ENCODE data around the gene DCAF7. TPM values are rescaled to one million over a fixed set of nuclear protein-coding genes. Genes with fewer than 3 reads are reported as not detected.
A peak's percentile ranks its signal among the peaks of the same experiment; 100 is the strongest.

Gene DCAF7
- total RNA-seq, 2 donors from 2014 or later = 74.0 to 91.2 TPM

- intact Hi-C loops (cut with DNase I, micrococcal nuclease) = no loop called here
- DNase-seq (peak; percentile 84 to 86), ATAC-seq (peak; percentile 78)
These were observed 30.1 kb upstream of the DCAF7 start for GRCh38 chr17:63519972-63520882.

DNA sequence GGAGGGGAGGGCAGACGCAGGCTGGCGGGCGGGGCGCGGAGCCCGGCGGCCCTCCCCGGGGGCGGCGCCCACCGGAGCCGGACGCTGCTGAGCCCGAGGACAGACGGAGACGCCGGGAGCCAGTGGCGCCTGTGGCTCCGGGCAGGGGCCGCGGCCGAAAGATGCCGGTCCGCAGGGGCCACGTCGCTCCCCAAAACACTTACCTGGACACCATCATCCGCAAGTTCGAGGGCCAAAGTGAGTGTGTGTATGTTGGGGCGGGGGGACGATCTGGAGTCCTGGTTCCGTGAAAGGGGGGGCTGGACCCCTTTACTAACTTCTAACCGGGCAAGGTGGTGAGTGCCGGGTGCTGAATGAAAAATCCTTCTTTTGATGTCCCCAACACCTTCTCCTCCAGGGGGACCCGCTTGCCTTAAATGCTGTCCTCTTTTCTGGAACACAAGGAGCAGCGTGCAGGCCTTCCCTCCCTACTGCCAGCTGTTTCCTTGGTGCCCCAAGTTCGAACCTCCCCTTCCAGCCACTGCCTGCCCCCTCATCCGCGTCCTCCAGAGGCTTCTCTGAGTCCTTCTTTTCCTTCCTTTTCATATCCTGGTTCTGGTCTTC, 26.9 kb upstream of the DCAF7 start, which contains the start of gene KCNH6:
KCNH6 (plus strand) TSS at position 106 of the 603 bp plus-strand sequence; CDS start at position 162, 56 bp downstream.
- intact Hi-C loops (cut with DNase I, micrococcal nuclease) = no loop called here
- no peak for DNase-seq
- ATAC-seq = no peak

- ATAC-seq (no peak), DNase-seq (no peak)
- intact Hi-C loops (cut with DNase I, micrococcal nuclease) = no loop called here
These were observed 26.2 kb upstream of the DCAF7 start for GRCh38 chr17:63524051-63524450.

DNA sequence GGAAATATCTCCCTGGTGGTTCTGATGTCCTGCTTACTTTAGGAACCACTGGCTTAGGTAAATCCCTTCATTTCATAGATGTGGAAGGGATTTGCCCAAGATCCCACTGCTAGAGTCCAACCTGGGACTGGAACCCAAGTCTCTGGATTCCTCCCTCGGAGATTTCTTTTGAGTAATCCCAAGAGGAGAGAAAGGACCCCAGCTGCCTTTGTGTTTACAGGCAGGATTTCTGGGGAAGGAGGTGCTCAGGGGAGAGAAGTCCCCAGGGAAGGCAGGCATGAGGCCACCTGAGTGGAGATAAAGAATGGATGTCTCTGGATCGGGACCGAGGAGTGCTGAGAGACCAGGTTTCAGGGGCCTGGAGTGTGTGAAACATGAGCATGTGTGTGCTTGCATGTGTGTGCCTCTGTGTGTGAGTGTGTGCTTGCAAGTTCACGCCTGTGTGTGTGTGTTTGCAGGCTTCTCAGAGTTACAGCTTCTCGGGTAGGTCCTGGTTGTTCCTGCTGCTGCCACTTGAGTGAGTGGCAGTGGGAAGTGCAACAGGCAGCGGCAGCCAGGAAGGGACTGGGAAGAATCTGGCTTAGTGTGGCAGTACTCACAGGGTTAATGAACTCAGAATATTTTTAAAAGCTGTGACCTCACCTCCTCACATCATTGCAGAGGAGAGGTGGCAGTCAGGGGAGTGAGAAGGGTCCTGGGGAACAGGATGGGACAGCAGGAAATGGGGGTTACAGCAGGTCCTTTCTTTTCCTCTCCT, 24.9 kb upstream of the DCAF7 start:
- DNase-seq = no peak
- no peak for ATAC-seq
- intact Hi-C loops (cut with DNase I, micrococcal nuclease) = no loop called here

- DNase-seq (no peak), ATAC-seq (no peak)
- intact Hi-C loops (cut with DNase I, micrococcal nuclease) = no loop called here
These were observed 23.4 kb upstream of the DCAF7 start for GRCh38 chr17:63526861-63527260.

GRCh38 chr17:63528183-63528582, 22.1 kb upstream of the DCAF7 start:
- intact Hi-C loops (cut with DNase I, micrococcal nuclease) = no loop called here
- no peak for ATAC-seq
- no peak for DNase-seq

DNA sequence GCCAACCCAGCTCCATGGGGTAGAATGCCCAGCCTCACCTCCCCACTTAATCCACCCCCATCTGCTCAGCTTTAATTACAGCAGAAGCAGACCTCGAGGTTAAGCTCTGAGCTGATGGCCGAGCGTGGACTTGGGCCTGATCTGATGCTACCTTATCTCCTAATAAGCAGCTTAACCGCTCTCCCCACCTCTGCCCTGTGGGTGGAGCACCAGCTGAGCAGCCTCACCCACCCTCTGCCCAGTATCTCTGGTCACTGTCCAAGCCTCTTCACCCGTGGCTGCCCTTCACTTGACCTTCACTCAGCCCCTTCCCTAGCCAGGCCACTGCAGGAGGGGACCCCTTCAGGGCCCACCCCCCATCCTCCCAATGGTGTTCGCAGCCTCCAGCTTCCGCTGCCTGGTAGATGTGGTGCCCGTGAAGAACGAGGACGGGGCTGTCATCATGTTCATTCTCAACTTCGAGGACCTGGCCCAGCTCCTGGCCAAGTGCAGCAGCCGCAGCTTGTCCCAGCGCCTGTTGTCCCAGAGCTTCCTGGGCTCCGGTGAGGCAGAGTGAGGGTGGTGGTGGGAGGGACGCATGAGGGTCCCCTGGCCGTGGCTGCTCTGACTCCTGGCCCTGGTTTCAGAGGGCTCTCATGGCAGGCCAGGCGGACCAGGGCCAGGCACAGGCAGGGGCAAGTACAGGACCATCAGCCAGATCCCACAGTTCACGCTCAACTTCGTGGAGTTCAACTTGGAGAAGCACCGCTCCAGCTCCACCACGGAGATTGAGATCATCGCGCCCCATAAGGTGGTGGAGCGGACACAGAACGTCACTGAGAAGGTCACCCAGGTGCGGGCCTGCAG, 20.3 kb upstream of the DCAF7 start:
- no peak for DNase-seq
- intact Hi-C loops (cut with DNase I, micrococcal nuclease) = no loop called here

DNA sequence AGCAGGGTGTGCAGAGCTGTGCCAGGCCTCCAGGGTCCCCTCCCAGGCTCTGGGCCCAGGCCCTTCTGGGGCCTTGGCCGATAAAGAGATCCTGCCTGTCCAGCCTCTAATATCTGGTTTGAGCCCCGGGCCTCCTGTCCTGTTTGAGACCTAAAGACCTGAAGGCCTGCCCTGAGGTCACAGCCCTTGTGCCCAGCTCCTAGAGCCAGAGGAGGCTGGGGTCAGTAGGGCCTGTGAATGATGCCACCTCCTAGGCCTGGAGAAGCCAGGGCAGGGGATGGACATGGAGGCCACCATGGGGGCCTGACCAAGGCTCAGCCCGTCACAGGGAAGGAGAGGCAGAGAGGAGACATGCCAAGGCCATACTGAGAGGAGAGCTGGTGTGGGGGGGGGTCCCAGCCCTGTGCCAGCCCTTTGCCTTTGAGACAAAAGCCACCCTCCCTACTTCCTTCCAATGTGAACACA, 19.7 kb upstream of the DCAF7 start:
- no peak for ATAC-seq
- no peak for DNase-seq
- intact Hi-C loops (cut with DNase I, micrococcal nuclease) = no loop called here

More for the DNA sequence above, 20.3 kb upstream of the DCAF7 start:
- ATAC-seq = no peak

DNA sequence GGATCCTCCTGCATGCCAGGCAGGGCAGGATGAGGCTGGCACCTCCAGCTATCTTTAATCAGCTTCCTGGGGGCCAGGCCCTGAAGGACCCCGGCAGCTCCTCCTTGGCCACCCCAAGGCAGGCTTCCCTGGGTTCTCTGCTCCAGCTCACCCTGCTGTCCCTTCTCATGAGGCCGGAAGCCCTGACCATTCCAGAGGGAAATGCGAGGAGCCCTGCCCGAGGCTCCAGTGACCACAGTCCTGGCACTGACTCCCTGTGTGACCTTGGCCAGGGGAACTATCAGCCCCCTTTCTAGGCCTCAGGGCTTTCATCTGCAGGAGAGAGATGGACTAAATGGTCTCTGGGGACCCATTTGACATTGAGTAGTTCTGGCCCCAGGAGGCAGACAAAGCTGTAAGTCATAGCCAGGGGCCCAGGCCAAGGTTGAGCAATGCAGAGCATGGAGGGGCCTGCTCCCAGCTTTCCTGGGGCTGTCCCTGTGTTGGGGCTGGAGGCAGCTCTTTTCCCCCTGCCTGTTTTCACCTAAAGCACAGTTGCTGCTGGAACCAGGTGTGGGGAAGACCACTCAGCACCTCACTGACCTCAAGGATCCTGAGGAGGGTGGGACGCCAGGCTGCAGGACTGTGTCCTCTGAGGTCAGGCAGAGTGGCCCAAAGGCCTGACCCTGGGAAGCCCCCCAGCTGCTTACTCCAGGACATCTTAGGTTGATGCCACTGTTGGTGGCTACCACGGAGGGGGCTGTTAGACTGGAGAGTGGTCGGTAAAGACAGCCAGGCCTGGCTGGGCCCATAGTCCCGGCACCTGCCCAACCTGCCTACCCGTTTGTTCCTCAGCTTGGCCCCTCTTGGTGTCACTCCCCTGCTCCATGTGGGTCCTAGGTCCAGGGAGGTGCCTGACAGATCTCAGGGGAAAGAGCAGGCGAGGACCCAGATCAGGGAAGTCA, 19.0 kb upstream of the DCAF7 start:
- DNase-seq = no peak
- intact Hi-C loops (cut with DNase I, micrococcal nuclease) = no loop called here

DNA sequence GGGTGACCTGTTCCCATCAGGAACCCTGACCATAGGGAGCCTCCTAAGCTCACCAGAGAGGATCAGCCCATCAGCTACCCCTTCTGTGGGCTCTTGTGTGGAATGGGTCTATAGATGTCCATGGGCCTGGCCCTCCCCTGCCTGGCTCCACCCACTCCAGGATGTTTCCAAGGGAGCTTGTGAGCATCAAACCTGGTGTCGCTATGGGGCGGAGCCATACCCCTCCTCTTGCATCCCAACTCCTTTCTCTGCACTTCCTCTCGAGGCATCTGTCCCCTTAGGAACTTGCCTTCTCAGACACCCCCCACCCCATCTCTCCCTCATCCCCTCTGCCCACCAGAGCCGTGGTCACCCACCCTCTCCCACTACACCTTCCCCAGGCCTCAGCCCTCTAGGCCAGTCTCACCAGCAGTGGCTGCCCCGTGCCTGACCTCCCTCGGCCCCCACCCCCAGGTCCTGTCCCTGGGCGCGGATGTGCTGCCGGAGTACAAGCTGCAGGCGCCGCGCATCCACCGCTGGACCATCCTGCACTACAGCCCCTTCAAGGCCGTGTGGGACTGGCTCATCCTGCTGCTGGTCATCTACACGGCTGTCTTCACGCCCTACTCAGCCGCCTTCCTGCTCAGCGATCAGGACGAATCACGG, 16.7 kb upstream of the DCAF7 start:
- intact Hi-C loops (cut with DNase I, micrococcal nuclease) = no loop called here
- ATAC-seq (no peak), DNase-seq (no peak)

More for the DNA sequence above, 19.0 kb upstream of the DCAF7 start:
- ATAC-seq = no peak

DNA sequence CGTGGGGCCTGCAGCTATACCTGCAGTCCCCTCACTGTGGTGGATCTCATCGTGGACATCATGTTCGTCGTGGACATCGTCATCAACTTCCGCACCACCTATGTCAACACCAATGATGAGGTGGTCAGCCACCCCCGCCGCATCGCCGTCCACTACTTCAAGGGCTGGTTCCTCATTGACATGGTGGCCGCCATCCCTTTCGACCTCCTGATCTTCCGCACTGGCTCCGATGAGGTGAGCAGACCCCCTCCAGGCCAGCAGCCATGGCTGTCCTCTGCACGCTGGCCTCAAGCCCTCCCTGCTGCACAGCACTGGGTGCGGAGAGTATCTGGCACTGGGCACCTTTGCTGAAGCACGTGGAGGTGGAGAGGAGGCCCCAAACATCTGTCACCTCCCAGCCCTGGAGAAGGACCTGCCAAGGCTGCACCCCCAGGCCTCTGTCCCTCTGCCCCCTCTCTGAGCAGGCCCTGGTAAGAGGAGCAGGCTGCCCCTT, 16.2 kb upstream of the DCAF7 start:
- intact Hi-C loops (cut with DNase I, micrococcal nuclease) = no loop called here
- DNase-seq (no peak), ATAC-seq (no peak)

- DNase-seq (no peak), ATAC-seq (no peak)
- intact Hi-C loops (cut with DNase I, micrococcal nuclease) = no loop called here
These were observed 15.3 kb upstream of the DCAF7 start for GRCh38 chr17:63534816-63535455.

- ATAC-seq (no peak), DNase-seq (no peak)
- intact Hi-C loops (cut with DNase I, micrococcal nuclease) = no loop called here
These were observed 14.6 kb upstream of the DCAF7 start for GRCh38 chr17:63535640-63536039.

- intact Hi-C loops (cut with DNase I, micrococcal nuclease) = no loop called here
- DNase-seq = no peak
- ATAC-seq = no peak
These were observed 13.3 kb upstream of the DCAF7 start for GRCh38 chr17:63537001-63537400.

GRCh38 chr17:63537991-63538692, 12.1 kb upstream of the DCAF7 start:
- no peak for DNase-seq
- intact Hi-C loops (cut with DNase I, micrococcal nuclease) = no loop called here
- ATAC-seq = peak; percentile 50
